ENCODE data around the gene HIGD1C.

- TF ChIP-seq CTCF (IDR thresholded peaks at IDR 0.05), result no peak
- no peak for TF ChIP-seq POLR2A (IDR thresholded peaks at IDR 0.05)
Measured at GRCh38 chr12:50918584-50919316, 33.6 kb upstream of the HIGD1C start.

Data from adrenal gland (tissue), 5 donors.